ENCODE results near the gene SLC7A6. TPM values are rescaled to one million over a fixed set of nuclear protein-coding genes. Genes with fewer than 3 reads are reported as not detected.

SLC7A6 gene
- total and polyA plus RNA-seq, 2 experiments from 2014 or later: 20.5 to 29.7 TPM

DNA sequence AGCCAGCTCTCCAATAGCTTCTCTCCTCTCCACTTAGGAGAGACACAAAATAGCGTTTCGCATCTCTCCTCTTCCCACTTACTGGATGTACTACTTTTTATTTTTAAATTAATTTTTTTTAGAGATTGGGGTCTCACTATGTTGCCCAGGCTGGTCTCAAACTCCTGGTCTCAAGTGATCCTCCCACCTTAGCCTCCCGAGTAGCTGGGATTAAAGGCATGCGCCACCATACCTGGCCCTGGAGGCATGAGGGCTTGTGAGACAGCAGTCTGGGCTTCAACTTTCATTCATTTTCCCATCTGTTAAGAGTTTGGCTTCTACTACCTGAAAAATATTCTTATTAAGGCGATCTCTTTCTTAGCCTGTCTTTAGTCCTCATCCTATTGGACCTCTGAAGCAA, 28.1 kb downstream of the SLC7A6 start:
- TF ChIP-seq, protein P1, sequence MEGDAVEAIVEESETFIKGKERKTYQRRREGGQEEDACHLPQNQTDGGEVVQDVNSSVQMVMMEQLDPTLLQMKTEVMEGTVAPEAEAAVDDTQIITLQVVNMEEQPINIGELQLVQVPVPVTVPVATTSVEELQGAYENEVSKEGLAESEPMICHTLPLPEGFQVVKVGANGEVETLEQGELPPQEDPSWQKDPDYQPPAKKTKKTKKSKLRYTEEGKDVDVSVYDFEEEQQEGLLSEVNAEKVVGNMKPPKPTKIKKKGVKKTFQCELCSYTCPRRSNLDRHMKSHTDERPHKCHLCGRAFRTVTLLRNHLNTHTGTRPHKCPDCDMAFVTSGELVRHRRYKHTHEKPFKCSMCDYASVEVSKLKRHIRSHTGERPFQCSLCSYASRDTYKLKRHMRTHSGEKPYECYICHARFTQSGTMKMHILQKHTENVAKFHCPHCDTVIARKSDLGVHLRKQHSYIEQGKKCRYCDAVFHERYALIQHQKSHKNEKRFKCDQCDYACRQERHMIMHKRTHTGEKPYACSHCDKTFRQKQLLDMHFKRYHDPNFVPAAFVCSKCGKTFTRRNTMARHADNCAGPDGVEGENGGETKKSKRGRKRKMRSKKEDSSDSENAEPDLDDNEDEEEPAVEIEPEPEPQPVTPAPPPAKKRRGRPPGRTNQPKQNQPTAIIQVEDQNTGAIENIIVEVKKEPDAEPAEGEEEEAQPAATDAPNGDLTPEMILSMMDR (IDR thresholded peaks at IDR 0.05; ENCODE audit: poor library complexity): no peak
- no peak for TF ChIP-seq EZH2phosphoT487 (IDR thresholded peaks at IDR 0.05; ENCODE audit: low read depth, severe bottlenecking, unreplicated experiment)
- TF ChIP-seq EZH2 (IDR thresholded peaks at IDR 0.05; ENCODE audit: borderline replicate concordance): no peak
- H3K79me2 ChIP-seq: no peaks in the 10 kb centered on the region

DNA sequence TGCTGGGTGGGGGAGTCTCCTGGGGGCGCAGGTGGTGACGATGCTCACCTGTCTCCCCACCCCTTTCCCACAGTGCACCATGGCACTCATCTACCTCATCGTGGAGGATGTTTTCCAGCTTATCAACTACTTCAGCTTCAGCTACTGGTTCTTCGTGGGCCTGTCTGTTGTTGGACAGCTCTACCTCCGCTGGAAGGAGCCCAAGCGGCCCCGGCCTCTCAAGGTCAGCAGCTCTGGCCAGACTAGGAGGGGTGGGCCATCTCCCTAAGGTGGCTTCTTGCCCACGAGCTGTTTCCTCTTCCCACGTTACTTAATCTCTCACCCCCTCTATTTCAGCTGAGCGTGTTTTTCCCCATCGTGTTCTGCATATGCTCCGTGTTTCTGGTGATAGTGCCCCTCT, 32.0 kb downstream of the SLC7A6 start:
- H3K4me3 ChIP-seq: no peak overlapping the region
- H3K9me2 ChIP-seq (replicated peaks; ENCODE audit: insufficient read depth): no peaks in the 10 kb centered on the region
- no peaks in the 10 kb centered on the region for H3K36me3 ChIP-seq (replicated peaks; ENCODE audit: insufficient read depth, low read depth)
- WGBS (ENCODE audit: low lambda C conversion rate, missing lambda C conversion rate): 89% methylated on average over 12 of the region's 12 CpGs
- no peaks in the 10 kb centered on the region for H3K9me3 ChIP-seq (ENCODE audit: low read depth)
- H3K79me2 ChIP-seq: no peaks in the 10 kb centered on the region
- DNase-seq (ENCODE audit: low spot score): no peak
- TF ChIP-seq EZH2 (IDR thresholded peaks at IDR 0.05; ENCODE audit: borderline replicate concordance) (no peak), EZH2phosphoT487 (IDR thresholded peaks at IDR 0.05; ENCODE audit: low read depth, severe bottlenecking, unreplicated experiment) (no peak)
- TF ChIP-seq, protein P1 (IDR thresholded peaks at IDR 0.05; ENCODE audit: poor library complexity): no peak
- H3K4me1 ChIP-seq (ENCODE audit: insufficient read depth): peaks cover 30% of the 10 kb centered on the region
- H3K4me2 ChIP-seq: no peak overlapping the region
- H4K20me1 ChIP-seq (ENCODE audit: insufficient read depth, poor library complexity, severe bottlenecking): no peaks in the 10 kb centered on the region
- H2AFZ ChIP-seq: no peak overlapping the region
- H3K27ac ChIP-seq: no peak overlapping the region
- H3K27me3 ChIP-seq: no peaks in the 10 kb centered on the region

More for the DNA sequence above, 28.1 kb downstream of the SLC7A6 start:
- no peaks in the 10 kb centered on the region for H3K9me3 ChIP-seq (ENCODE audit: low read depth)
- H2AFZ ChIP-seq: no peak overlapping the region
- no peaks in the 10 kb centered on the region for H3K36me3 ChIP-seq (replicated peaks; ENCODE audit: insufficient read depth, low read depth)
- no peak overlapping the region for H3K4me3 ChIP-seq
- no peaks in the 10 kb centered on the region for H3K9me2 ChIP-seq (replicated peaks; ENCODE audit: insufficient read depth)
- no peak overlapping the region for H3K27ac ChIP-seq
- no peaks in the 10 kb centered on the region for H3K4me1 ChIP-seq (ENCODE audit: insufficient read depth)
- H4K20me1 ChIP-seq (ENCODE audit: insufficient read depth, poor library complexity, severe bottlenecking): no peaks in the 10 kb centered on the region
- WGBS (ENCODE audit: low lambda C conversion rate, missing lambda C conversion rate): 98% methylated on average over 5 of the region's 5 CpGs
- no peaks in the 10 kb centered on the region for H3K27me3 ChIP-seq
- H3K4me2 ChIP-seq: no peak overlapping the region
- no peak for DNase-seq (ENCODE audit: low spot score)

DNA sequence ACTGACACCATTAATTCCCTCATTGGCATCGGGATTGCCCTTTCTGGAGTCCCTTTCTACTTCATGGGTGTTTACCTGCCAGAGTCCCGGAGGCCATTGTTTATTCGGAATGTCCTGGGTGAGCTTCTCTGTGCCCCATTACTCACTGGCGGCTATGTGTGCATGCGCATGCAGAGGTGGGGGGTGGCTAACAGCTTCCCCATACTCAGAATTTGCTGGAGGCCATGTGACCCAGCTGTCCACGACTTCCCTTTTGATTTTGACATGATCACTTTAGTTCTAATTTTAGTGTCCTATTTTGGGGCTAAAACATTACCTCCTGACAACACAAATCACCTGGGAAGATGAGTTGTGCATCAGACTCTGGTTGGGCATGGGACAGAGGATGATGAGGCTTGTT, 32.4 kb downstream of the SLC7A6 start:
- H4K20me1 ChIP-seq (ENCODE audit: insufficient read depth, poor library complexity, severe bottlenecking): no peaks in the 10 kb centered on the region
- H3K4me3 ChIP-seq: no peak overlapping the region
- no peaks in the 10 kb centered on the region for H3K9me3 ChIP-seq (ENCODE audit: low read depth)
- no peak overlapping the region for H3K27ac ChIP-seq
- DNase-seq (ENCODE audit: low spot score): no peak
- WGBS (ENCODE audit: low lambda C conversion rate, missing lambda C conversion rate): 89% methylated on average over 6 of the region's 6 CpGs
- H3K79me2 ChIP-seq: no peaks in the 10 kb centered on the region
- no peaks in the 10 kb centered on the region for H3K36me3 ChIP-seq (replicated peaks; ENCODE audit: insufficient read depth, low read depth)
- H3K4me2 ChIP-seq: no peak overlapping the region
- H3K4me1 ChIP-seq (ENCODE audit: insufficient read depth): peaks cover 30% of the 10 kb centered on the region
- H3K9me2 ChIP-seq (replicated peaks; ENCODE audit: insufficient read depth): no peaks in the 10 kb centered on the region
- TF ChIP-seq, protein P1 (IDR thresholded peaks at IDR 0.05; ENCODE audit: poor library complexity): no peak
- TF ChIP-seq EZH2 (IDR thresholded peaks at IDR 0.05; ENCODE audit: borderline replicate concordance): no peak
- no peak for TF ChIP-seq EZH2phosphoT487 (IDR thresholded peaks at IDR 0.05; ENCODE audit: low read depth, severe bottlenecking, unreplicated experiment)
- no peak overlapping the region for H2AFZ ChIP-seq
- no peaks in the 10 kb centered on the region for H3K27me3 ChIP-seq

DNA sequence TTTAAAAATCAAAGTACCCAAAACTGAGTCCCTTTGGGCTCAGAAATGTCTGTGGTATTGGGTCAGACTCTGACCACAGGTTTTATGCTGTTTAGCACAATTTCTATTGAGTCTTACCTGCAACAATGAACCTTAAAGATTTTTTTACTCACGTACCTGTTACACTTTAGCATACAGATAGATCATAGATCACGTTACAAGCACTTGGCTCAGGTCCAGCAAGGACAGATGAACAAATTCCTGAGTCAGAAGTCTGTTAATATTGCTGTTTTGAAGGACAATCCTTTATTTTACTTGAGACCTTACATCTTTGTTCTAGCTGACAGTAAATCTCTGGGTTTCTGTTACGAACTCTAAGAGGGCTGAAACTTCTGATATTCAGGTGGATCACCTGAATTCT, 33.6 kb downstream of the SLC7A6 start:
- WGBS (ENCODE audit: low lambda C conversion rate, missing lambda C conversion rate): 69% methylated on average over 3 of the region's 3 CpGs
- no peaks in the 10 kb centered on the region for H3K36me3 ChIP-seq (replicated peaks; ENCODE audit: insufficient read depth, low read depth)
- H3K4me2 ChIP-seq: no peak overlapping the region
- no peaks in the 10 kb centered on the region for H3K9me3 ChIP-seq (ENCODE audit: low read depth)
- TF ChIP-seq EZH2 (IDR thresholded peaks at IDR 0.05; ENCODE audit: borderline replicate concordance) (no peak), EZH2phosphoT487 (IDR thresholded peaks at IDR 0.05; ENCODE audit: low read depth, severe bottlenecking, unreplicated experiment) (no peak)
- TF ChIP-seq, protein P1 (IDR thresholded peaks at IDR 0.05; ENCODE audit: poor library complexity): no peak
- peaks cover 30% of the 10 kb centered on the region for H3K4me1 ChIP-seq (ENCODE audit: insufficient read depth)
- no peak overlapping the region for H3K4me3 ChIP-seq
- H3K9me2 ChIP-seq (replicated peaks; ENCODE audit: insufficient read depth): no peaks in the 10 kb centered on the region
- H3K27me3 ChIP-seq: no peaks in the 10 kb centered on the region
- DNase-seq (ENCODE audit: low spot score): peak; percentile 23
- no peak overlapping the region for H2AFZ ChIP-seq
- peak overlapping the region; percentile 44 for H3K27ac ChIP-seq
- H3K79me2 ChIP-seq: no peaks in the 10 kb centered on the region
- no peaks in the 10 kb centered on the region for H4K20me1 ChIP-seq (ENCODE audit: insufficient read depth, poor library complexity, severe bottlenecking)
